Measurements from ENCODE around the gene CMTM5. TPM values are rescaled to one million over a fixed set of nuclear protein-coding genes. Genes with fewer than 3 reads are reported as not detected.

CMTM5 gene
- total RNA-seq, 1 experiment from 2014 or later = not detected

DNA sequence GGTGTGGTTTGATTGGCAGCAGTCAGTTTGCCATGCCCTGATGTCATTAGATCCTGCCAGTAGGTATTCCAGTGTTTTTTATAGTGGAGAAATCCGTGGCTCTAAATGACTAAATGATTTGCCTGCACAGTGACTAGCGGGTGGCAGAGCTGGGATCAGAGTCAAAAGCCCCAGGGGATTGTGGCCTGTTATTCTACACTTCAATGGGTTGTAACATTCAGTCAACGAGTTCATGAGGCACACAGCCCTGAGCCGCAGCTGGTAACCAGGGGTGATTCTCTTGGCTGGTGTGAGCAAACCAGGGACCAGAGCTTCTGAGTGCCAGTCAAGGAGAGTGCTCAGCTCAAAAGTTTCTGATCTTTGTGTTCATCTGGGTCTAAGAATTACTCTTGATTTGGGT, 29.4 kb downstream of the CMTM5 start:
- Mint-ChIP-seq H3K4me3 (ENCODE audit: unreplicated experiment) (no peak overlapping the region), H3K27me3 (ENCODE audit: insufficient read depth, unreplicated experiment) (peaks cover 28% of the 10 kb centered on the region), H3K9me3 (ENCODE audit: unreplicated experiment) (no peaks in the 10 kb centered on the region), H3K4me1 (ENCODE audit: low read depth, unreplicated experiment) (no peaks in the 10 kb centered on the region), H3K36me3 (ENCODE audit: insufficient read depth, unreplicated experiment) (no peaks in the 10 kb centered on the region), H3K27ac (ENCODE audit: unreplicated experiment) (no peak overlapping the region)
- Histone ChIP-seq H3K27me3 (replicated peaks; ENCODE audit: control insufficient read depth, insufficient read depth, low read length) (no peaks in the 10 kb centered on the region; the same call in 1 of the 2 replicates), H3K9me3 (no peaks in the 10 kb centered on the region), H3K4me3 (ENCODE audit: low read depth, low read length) (no peak overlapping the region), H3K36me3 (ENCODE audit: control insufficient read depth, insufficient read depth, low read length) (no peaks in the 10 kb centered on the region), H3K4me1 (no peaks in the 10 kb centered on the region)
- ChIA-PET POLR2A (no interaction called here), CTCF (interaction anchor here (0.6 kb wide), 1 partner anchor 121 kb away, joined by 5 read pairs; no protein-coding TSS in a partner anchor)
- BruUV-seq (replicated peaks) = no TSS peak
- no peak for DNase-seq
- intact Hi-C loops (cut with micrococcal nuclease; ENCODE audit: unreplicated experiment) = no loop called here
- TF ChIP-seq, protein P1, sequence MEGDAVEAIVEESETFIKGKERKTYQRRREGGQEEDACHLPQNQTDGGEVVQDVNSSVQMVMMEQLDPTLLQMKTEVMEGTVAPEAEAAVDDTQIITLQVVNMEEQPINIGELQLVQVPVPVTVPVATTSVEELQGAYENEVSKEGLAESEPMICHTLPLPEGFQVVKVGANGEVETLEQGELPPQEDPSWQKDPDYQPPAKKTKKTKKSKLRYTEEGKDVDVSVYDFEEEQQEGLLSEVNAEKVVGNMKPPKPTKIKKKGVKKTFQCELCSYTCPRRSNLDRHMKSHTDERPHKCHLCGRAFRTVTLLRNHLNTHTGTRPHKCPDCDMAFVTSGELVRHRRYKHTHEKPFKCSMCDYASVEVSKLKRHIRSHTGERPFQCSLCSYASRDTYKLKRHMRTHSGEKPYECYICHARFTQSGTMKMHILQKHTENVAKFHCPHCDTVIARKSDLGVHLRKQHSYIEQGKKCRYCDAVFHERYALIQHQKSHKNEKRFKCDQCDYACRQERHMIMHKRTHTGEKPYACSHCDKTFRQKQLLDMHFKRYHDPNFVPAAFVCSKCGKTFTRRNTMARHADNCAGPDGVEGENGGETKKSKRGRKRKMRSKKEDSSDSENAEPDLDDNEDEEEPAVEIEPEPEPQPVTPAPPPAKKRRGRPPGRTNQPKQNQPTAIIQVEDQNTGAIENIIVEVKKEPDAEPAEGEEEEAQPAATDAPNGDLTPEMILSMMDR (IDR thresholded peaks at IDR 0.05; ENCODE audit: insufficient read depth in 1 of 2, low read depth in 1 of 2, low read length in 1 of 2, severe bottlenecking in 1 of 2, unreplicated experiment in 1 of 2) = no peak

DNA sequence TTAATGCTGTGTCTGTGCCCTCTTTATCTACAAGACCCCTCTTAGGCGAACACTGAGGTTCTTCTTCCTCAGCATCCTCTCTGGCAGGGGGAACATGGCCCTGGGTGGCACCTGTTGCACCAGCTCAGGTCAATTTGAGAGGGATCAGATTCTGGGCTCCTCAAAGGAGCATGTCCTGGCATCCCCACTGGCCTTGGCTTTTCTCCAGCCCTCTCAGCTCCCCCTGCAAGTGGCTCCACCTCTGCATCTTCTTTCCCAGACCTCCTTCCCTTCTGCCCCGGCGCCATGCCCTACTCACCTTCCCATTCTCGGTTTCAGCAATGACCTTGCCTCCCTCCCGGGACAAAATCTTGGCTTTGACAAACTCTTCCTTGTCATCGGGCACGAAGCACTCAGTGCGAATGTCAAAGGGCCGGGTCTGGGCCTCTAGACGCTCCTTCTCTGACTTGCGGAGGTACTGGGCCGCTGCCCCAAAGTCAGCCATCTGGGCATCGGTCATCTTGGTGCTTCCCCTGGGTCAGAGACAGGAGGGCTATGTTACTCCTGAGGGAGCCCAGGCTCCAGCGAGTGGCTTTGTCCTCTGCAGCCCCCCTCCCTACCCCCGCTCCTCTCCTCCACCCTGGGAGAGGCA, 30.0 kb downstream of the CMTM5 start:
- no TSS peak for BruUV-seq (replicated peaks)
- no peaks in the 10 kb centered on the region for H3K36me3 ChIP-seq (ENCODE audit: control insufficient read depth, insufficient read depth, low read length)
- no peaks in the 10 kb centered on the region for H3K4me1 Mint-ChIP-seq (ENCODE audit: low read depth, unreplicated experiment)
- H3K27ac Mint-ChIP-seq (ENCODE audit: unreplicated experiment) = no peak overlapping the region
- POLR2A ChIA-PET = no interaction called here
- H3K27me3 ChIP-seq (replicated peaks; ENCODE audit: control insufficient read depth, insufficient read depth, low read length) = no peaks in the 10 kb centered on the region; the same call in 1 of the 2 replicates
- H3K9me3 Mint-ChIP-seq (ENCODE audit: unreplicated experiment) = no peaks in the 10 kb centered on the region
- H3K4me1 ChIP-seq = no peaks in the 10 kb centered on the region
- TF ChIP-seq, protein P1 (IDR thresholded peaks at IDR 0.05; ENCODE audit: insufficient read depth in 1 of 2, low read depth in 1 of 2, low read length in 1 of 2, severe bottlenecking in 1 of 2, unreplicated experiment in 1 of 2) = no peak
- no peak overlapping the region for H3K4me3 ChIP-seq (ENCODE audit: low read depth, low read length)
- H3K36me3 Mint-ChIP-seq (ENCODE audit: insufficient read depth, unreplicated experiment) = no peaks in the 10 kb centered on the region
- H3K4me3 Mint-ChIP-seq (ENCODE audit: unreplicated experiment) = no peak overlapping the region
- H3K9me3 ChIP-seq = no peaks in the 10 kb centered on the region
- no peak for DNase-seq
- CTCF ChIA-PET = interaction anchor here (0.6 kb wide), 1 partner anchor 121 kb away, joined by 5 read pairs; no protein-coding TSS in a partner anchor
- intact Hi-C loops (cut with micrococcal nuclease; ENCODE audit: unreplicated experiment) = no loop called here
- H3K27me3 Mint-ChIP-seq (ENCODE audit: insufficient read depth, unreplicated experiment) = peaks cover 28% of the 10 kb centered on the region

DNA sequence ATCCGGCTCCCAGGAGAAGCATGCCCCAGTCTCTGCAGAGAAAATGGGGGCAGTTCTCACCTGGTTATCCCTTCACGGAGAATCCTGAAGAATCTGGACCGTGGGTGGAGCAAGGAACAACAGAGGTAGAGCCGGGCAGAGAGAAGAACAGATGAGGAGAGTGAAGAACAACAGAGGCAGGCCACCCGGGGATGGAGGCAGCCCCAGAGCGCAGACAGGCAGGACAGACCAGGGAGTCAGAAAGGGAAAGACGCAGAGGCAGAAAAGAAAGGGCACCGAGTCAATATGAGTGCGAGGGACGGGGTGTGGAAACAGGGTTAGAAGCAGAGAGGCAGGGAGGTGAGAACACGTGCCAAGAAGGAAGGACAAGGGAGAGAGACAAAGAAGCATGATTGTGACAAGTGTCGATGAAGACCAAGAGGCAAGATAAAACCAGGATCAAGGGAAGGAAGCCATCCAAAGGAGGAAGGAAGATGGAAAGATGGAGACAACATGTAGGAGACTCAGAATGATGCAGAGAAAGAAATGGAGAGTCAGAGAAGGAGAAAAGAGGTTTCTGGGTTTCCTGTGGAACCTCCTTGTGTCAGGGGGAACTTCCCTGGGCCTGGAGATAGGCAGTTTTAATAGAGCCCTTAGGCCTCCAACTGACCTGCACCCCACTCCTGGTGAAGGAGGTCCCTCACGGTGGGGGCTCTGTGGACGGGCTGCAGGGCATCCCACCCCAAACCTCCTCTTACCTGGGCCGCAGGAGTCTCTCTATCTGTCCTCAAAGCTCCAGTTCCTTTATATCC, 30.9 kb downstream of the CMTM5 start, which contains the start of gene MYH6:
Gene MYH6, minus strand, starts transcription at position 758 of the 791 bp plus-strand sequence. CDS start 1,050 bp downstream, outside the sequence.
- Mint-ChIP-seq H3K4me3 (ENCODE audit: unreplicated experiment) (no peak within 1 kb of the TSS), H3K9me3 (ENCODE audit: unreplicated experiment) (no peaks in the 10 kb centered on the region), H3K36me3 (ENCODE audit: insufficient read depth, unreplicated experiment) (no peaks in the 10 kb centered on the region), H3K27ac (ENCODE audit: unreplicated experiment) (no peak within 1 kb of the TSS), H3K27me3 (ENCODE audit: insufficient read depth, unreplicated experiment) (peaks cover 28% of the 10 kb centered on the region), H3K4me1 (ENCODE audit: low read depth, unreplicated experiment) (no peaks in the 10 kb centered on the region)
- Histone ChIP-seq H3K4me1 (no peaks in the 10 kb centered on the region), H3K27me3 (replicated peaks; ENCODE audit: control insufficient read depth, insufficient read depth, low read length) (no peaks in the 10 kb centered on the region), H3K4me3 (ENCODE audit: low read depth, low read length) (no peak within 1 kb of the TSS), H3K9me3 (no peaks in the 10 kb centered on the region), H3K36me3 (ENCODE audit: control insufficient read depth, insufficient read depth, low read length) (no peaks in the 10 kb centered on the region)
- TF ChIP-seq, protein P1 (IDR thresholded peaks at IDR 0.05; ENCODE audit: insufficient read depth in 1 of 2, low read depth in 1 of 2, low read length in 1 of 2, severe bottlenecking in 1 of 2, unreplicated experiment in 1 of 2) = no peak
- ChIA-PET POLR2A (no interaction called here), CTCF (no interaction called here)
- no TSS peak for BruUV-seq (replicated peaks)
- intact Hi-C loops (cut with micrococcal nuclease; ENCODE audit: unreplicated experiment) = no loop called here
- no peak for DNase-seq
